Neural progenitor cell (in vitro differentiated cells): ENCODE data around the gene SERINC3. TPM values are rescaled to one million over a fixed set of nuclear protein-coding genes. Genes with fewer than 3 reads are reported as not detected.
A peak's percentile ranks its signal among the peaks of the same experiment; 100 is the strongest.

ENCODE experiments used
- DNase-seq: peaks from one replicate; pipeline ENCODE4 v3.0.0-alpha.2; 2016; ENCODE audit warnings: low spot score
- H2AFZ ChIP-seq: fragments of 200-600 bp; sonication (generic); replicated peaks from 2 replicates; pipeline ENCODE4 v1.6.1; 2016; ENCODE audit warnings: antibody characterized with exemption
- H3F3A ChIP-seq: fragments of 200-600 bp; sonication (generic); 2 replicates; pipeline ENCODE4 v1.6.1; 2016; ENCODE audit warnings: antibody characterized with exemption, low read depth
- H3K27ac ChIP-seq: fragments of 200-600 bp; sonication (generic); 2 replicates; pipeline ENCODE4 v1.5.1; 2016; ENCODE audit warnings: mild to moderate bottlenecking
- H3K27me3 ChIP-seq: fragments of 200-600 bp; sonication (generic); 2 replicates; pipeline ENCODE4 v1.6.1; 2016; ENCODE audit warnings: mild to moderate bottlenecking, moderate library complexity
- H3K36me3 ChIP-seq: fragments of 200-600 bp; sonication (generic); 2 replicates; pipeline ENCODE4 v1.5.1; 2016
- H3K4me1 ChIP-seq: fragments of 200-600 bp; sonication (generic); 2 replicates; pipeline ENCODE4 v1.6.1; 2016; ENCODE audit warnings: mixed run types
- H3K4me2 ChIP-seq: fragments of 200-600 bp; sonication (generic); 2 replicates; pipeline ENCODE4 v1.6.1; 2016
- H3K4me3 ChIP-seq: fragments of 200-600 bp; sonication (generic); 2 replicates; pipeline ENCODE4 v1.5.1; 2016
- H3K79me2 ChIP-seq: fragments of 200-600 bp; sonication (generic); 2 replicates; pipeline ENCODE4 v1.6.1; 2016; ENCODE audit warnings: low read depth
- H3K9ac ChIP-seq: fragments of 200-600 bp; sonication (generic); 2 replicates; pipeline ENCODE4 v1.6.1; 2016
- H3K9me3 ChIP-seq: fragments of 200-600 bp; sonication (generic); 2 replicates; pipeline ENCODE4 v1.5.1; 2016; ENCODE audit warnings: low read depth
- H4K20me1 ChIP-seq: fragments of 200-600 bp; sonication (generic); 2 replicates; pipeline ENCODE4 v1.6.1; 2016; ENCODE audit warnings: low read depth
- H3K27ac Mint-ChIP-seq: 3 replicates; pipeline ENCODE4 v1.8.0; 2021; ENCODE audit warnings: mixed read lengths
- H3K27me3 Mint-ChIP-seq: 2 replicates; pipeline ENCODE4 v1.8.0; 2022; ENCODE audit warnings: low read depth, mild to moderate bottlenecking, inconsistent platforms, moderate library complexity, mixed read lengths; ENCODE audit not compliant: insufficient read depth
- H3K36me3 Mint-ChIP-seq: 3 replicates; pipeline ENCODE4 v1.8.0; 2021; ENCODE audit warnings: mixed read lengths
- H3K4me1 Mint-ChIP-seq: 3 replicates; pipeline ENCODE4 v1.8.0; 2021; ENCODE audit warnings: mixed read lengths
- H3K4me3 Mint-ChIP-seq: 3 replicates; pipeline ENCODE4 v1.8.0; 2021; ENCODE audit warnings: mild to moderate bottlenecking, moderate library complexity, mixed read lengths
- H3K9me3 Mint-ChIP-seq: 3 replicates; pipeline ENCODE4 v1.8.0; 2020; ENCODE audit warnings: mixed read lengths
- EZH2 ChIP-seq: fragments of 200-600 bp; sonication (generic); IDR thresholded peaks from 2 replicates; pipeline ENCODE4 v1.6.1; 2017; ENCODE audit warnings: antibody characterized with exemption, mild to moderate bottlenecking, moderate library complexity
- EZH2phosphoT487 ChIP-seq: fragments of 200-600 bp; sonication (generic); IDR thresholded peaks from 2 replicates; pipeline ENCODE4 v1.6.1; 2017; ENCODE audit warnings: antibody characterized with exemption
- small RNA-seq: library from RNA; depleted of rRNA; stranded (forward); fragments of <200 nt; gene quantifications from one replicate; pipeline ENCODE3, GENCODE V24; 2015
- total RNA-seq: library from RNA; depleted of rRNA; stranded (reverse); fragments of >200 nt; gene quantifications from 2 replicates; pipeline ENCODE4 v1.2.3, GENCODE V29; 2015; ENCODE audit warnings: low replicate concordance
- TF ChIP-seq, protein P1 (sequence below): fragments of 200-600 bp; sonication (generic); IDR thresholded peaks from 2 replicates; pipeline ENCODE4 v1.5.1; 2017; ENCODE audit warnings: antibody characterized with exemption, mild to moderate bottlenecking

SERINC3 gene
- total RNA-seq, 1 donor from 2014 or later, result 38.8 TPM

DNA sequence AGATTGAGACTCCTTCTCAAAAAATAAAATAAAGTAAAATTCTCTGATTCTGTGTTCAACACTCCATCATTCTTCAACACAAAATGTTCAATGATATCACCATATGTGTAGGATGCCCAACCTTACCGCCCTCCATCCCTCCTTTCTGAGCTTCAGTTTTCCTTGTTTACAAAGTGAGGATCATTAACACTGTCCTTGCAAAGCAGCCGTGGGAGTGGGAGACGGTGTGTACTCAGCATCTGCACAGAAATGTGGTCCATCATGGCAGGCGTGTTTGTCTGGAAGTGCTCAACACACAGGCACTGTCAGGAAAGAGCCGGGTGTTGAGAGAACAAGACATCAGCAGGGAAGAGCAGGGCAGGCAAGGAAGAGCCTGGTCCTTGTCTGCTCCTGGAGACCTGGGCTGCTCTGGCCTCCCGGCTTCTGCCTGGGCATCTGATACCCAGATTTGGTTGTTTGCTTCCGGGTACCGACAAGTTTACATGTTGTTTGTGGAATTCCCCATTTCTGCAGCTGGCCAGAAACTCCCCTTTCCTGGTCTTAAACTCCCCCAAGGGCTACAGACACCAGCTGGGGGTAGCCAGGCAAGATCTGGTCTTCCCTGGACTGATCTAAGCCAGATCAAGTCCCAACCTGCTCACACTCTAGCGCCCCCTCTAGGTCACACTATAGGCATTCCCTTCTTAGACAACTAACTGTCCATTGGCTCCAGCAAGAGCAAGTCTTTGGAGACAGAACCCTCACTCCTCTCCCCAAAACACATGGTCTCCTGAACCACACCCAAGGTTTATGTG is 72.9 kb downstream of the SERINC3 start:
- TF ChIP-seq EZH2phosphoT487 (no peak), EZH2 (no peak)
- TF ChIP-seq, protein P1, sequence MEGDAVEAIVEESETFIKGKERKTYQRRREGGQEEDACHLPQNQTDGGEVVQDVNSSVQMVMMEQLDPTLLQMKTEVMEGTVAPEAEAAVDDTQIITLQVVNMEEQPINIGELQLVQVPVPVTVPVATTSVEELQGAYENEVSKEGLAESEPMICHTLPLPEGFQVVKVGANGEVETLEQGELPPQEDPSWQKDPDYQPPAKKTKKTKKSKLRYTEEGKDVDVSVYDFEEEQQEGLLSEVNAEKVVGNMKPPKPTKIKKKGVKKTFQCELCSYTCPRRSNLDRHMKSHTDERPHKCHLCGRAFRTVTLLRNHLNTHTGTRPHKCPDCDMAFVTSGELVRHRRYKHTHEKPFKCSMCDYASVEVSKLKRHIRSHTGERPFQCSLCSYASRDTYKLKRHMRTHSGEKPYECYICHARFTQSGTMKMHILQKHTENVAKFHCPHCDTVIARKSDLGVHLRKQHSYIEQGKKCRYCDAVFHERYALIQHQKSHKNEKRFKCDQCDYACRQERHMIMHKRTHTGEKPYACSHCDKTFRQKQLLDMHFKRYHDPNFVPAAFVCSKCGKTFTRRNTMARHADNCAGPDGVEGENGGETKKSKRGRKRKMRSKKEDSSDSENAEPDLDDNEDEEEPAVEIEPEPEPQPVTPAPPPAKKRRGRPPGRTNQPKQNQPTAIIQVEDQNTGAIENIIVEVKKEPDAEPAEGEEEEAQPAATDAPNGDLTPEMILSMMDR, result peak; percentile 65
- no peak overlapping the region for H2AFZ ChIP-seq
- no peaks in the 10 kb centered on the region for H3K27me3 ChIP-seq
- Mint-ChIP-seq H3K9me3 (no peaks in the 10 kb centered on the region), H3K4me3 (no peak overlapping the region), H3K4me1 (no peaks in the 10 kb centered on the region), H3K27ac (no peak overlapping the region), H3K36me3 (no peaks in the 10 kb centered on the region), H3K27me3 (peaks cover 10% of the 10 kb centered on the region)
- H3K79me2 ChIP-seq, result no peaks in the 10 kb centered on the region
- H3K36me3 ChIP-seq, result no peaks in the 10 kb centered on the region
- no peaks in the 10 kb centered on the region for H3K9me3 ChIP-seq
- H4K20me1 ChIP-seq, result no peaks in the 10 kb centered on the region
- no peak overlapping the region for H3K9ac ChIP-seq
- H3K27ac ChIP-seq, result no peak overlapping the region
- DNase-seq, result peak; percentile 69
- H3K4me2 ChIP-seq, result no peak overlapping the region
- no peaks in the 10 kb centered on the region for H3F3A ChIP-seq
- no peak overlapping the region for H3K4me3 ChIP-seq
- no peaks in the 10 kb centered on the region for H3K4me1 ChIP-seq

DNA sequence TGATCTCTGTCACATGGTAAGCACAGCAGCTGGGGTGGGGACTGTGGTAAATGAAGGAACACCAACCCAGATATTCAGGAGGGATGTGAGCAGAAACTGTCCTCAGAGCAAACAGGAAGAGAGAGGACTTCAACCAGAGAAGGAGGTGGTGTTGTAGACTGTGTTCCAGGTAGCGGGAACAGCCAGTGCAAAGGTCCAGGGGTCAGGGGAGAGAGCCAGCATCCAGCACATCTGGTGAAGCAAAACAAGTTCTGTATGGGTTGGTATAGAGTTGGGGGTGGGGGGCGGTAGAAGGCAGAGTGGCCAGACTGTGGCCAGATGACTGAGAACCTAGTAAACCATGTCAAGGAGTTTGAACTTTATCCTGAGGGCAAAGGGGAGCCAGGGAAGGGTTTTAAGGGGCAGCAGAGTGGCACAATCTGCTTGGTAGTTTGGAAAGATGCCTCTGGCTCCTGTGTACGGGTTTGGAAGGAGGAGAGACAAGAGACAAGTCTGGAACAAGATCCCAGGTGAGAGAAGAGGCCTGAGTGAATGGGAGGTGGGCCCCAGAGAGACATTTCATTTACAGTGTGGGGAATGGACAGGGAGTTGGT is 73.9 kb downstream of the SERINC3 start:
- H3K4me1 ChIP-seq, result no peaks in the 10 kb centered on the region
- no peaks in the 10 kb centered on the region for H3F3A ChIP-seq
- no peak overlapping the region for H2AFZ ChIP-seq
- no peaks in the 10 kb centered on the region for H3K9me3 ChIP-seq
- no peaks in the 10 kb centered on the region for H3K79me2 ChIP-seq
- Mint-ChIP-seq H3K9me3 (no peaks in the 10 kb centered on the region), H3K27me3 (peaks cover 10% of the 10 kb centered on the region), H3K4me1 (no peaks in the 10 kb centered on the region), H3K27ac (peak overlapping the region; percentile 6), H3K36me3 (no peaks in the 10 kb centered on the region), H3K4me3 (no peak overlapping the region)
- H3K4me3 ChIP-seq, result no peak overlapping the region
- H3K36me3 ChIP-seq, result no peaks in the 10 kb centered on the region
- H3K27me3 ChIP-seq, result no peaks in the 10 kb centered on the region
- H3K9ac ChIP-seq, result no peak overlapping the region
- no peak overlapping the region for H3K4me2 ChIP-seq
- H3K27ac ChIP-seq, result no peak overlapping the region
- TF ChIP-seq, protein P1, result no peak
- TF ChIP-seq EZH2 (no peak), EZH2phosphoT487 (no peak)
- no peaks in the 10 kb centered on the region for H4K20me1 ChIP-seq
- DNase-seq, result no peak

Small RNA genes within 50 kb of the gene (small RNA-seq; reads per million reads assigned to genes)
- gene RPL37AP1, result 2.6 reads per million, percentile 90 among the genes with 10 or more reads in this experiment

Other genes starting within 250 kb of the SERINC3 start
- gene FITM2, start 210.9 kb downstream of the SERINC3 start, total RNA-seq, result 1.4 and 1.9 TPM in 2 replicates
- not detected in 2 replicates for gene R3HDML, start 185.0 kb downstream of the SERINC3 start, total RNA-seq
- gene HNF4A, start 166.4 kb downstream of the SERINC3 start, total RNA-seq, result 0.68 and 1.6 TPM in 2 replicates
- gene TTPAL, start 46.2 kb downstream of the SERINC3 start, total RNA-seq, result 7.8 and 9.8 TPM in 2 replicates
- gene PKIG, start 60.5 kb upstream of the SERINC3 start, total RNA-seq, result 40.6 and 64.6 TPM in 2 replicates
- 29.7 and 52.5 TPM in 2 replicates for gene ADA, start 129.6 kb upstream of the SERINC3 start, total RNA-seq
- not detected in 2 replicates for gene CCN5, start 193.3 kb upstream of the SERINC3 start, total RNA-seq
- gene KCNK15, start 223.8 kb upstream of the SERINC3 start, total RNA-seq, result 0.21 TPM in 1 of 2 replicates, not detected in the other